Mesenchymal stem cell (in vitro differentiated cells and primary cell): ENCODE results near the gene BMERB1.

ENCODE experiments used
- DNase-seq: peaks from one replicate; pipeline ENCODE4 v3.0.0-alpha.2; 2013
- H2AFZ ChIP-seq: one replicate; pipeline ENCODE4 v1.6.1; 2013; ENCODE audit warnings: low read depth, mild to moderate bottlenecking, control low read depth, inconsistent platforms, low read length, moderate library complexity
- H2AK5ac ChIP-seq: 2 replicates; pipeline ENCODE4 v1.6.1; 2013; ENCODE audit warnings: low read length, moderate library complexity, mild to moderate bottlenecking, inconsistent platforms; ENCODE audit not compliant: severe bottlenecking
- H2BK120ac ChIP-seq: one replicate; pipeline ENCODE4 v1.6.1; 2013; ENCODE audit warnings: low read depth, mild to moderate bottlenecking, inconsistent platforms, low read length, moderate library complexity
- H2BK12ac ChIP-seq, 2 experiments: one replicate each; pipeline ENCODE4 v1.6.1; 2013; ENCODE audit warnings: inconsistent platforms in 2 of 2, low read length in 2 of 2, mild to moderate bottlenecking in 2 of 2, moderate library complexity in 2 of 2, control low read depth in 1 of 2
- H2BK15ac ChIP-seq: one replicate; pipeline ENCODE4 v1.6.1; 2013; ENCODE audit warnings: mild to moderate bottlenecking, low read depth, inconsistent platforms; ENCODE audit not compliant: poor library complexity, severe bottlenecking
- H2BK5ac ChIP-seq: 2 replicates; pipeline ENCODE4 v1.6.1; 2013; ENCODE audit warnings: low read depth, mild to moderate bottlenecking, low read length, control low read depth, inconsistent platforms; ENCODE audit not compliant: poor library complexity, severe bottlenecking
- H3K14ac ChIP-seq, 2 experiments: one replicate each; pipeline ENCODE4 v1.6.1; 2013; ENCODE audit warnings: inconsistent platforms in 2 of 2, low read length in 2 of 2, control low read depth in 1 of 2, mild to moderate bottlenecking in 1 of 2, moderate library complexity in 1 of 2
- H3K18ac ChIP-seq, 2 experiments: one replicate each; pipeline ENCODE4 v1.6.1; 2013; ENCODE audit warnings: inconsistent platforms in 2 of 2, low read length in 2 of 2, control low read depth in 1 of 2, low read depth in 1 of 2, mild to moderate bottlenecking in 1 of 2
- H3K23ac ChIP-seq, 2 experiments: one replicate each; pipeline ENCODE4 v1.6.1; 2013; ENCODE audit warnings: inconsistent platforms in 2 of 2, low read length in 2 of 2, mild to moderate bottlenecking in 2 of 2, moderate library complexity in 2 of 2, control low read depth in 1 of 2
- H3K27ac ChIP-seq: 2 replicates; pipeline ENCODE4 v1.5.1; 2013; ENCODE audit warnings: mild to moderate bottlenecking, moderate library complexity, low read length, control low read depth, inconsistent platforms; ENCODE audit not compliant: poor library complexity, severe bottlenecking
- H3K27me3 ChIP-seq, 2 experiments: 2 replicates each; pipeline versions ENCODE4 v1.6.1 to v1.7.0; 2013; ENCODE audit warnings: low read length in 2 of 2, mild to moderate bottlenecking in 2 of 2, moderate library complexity in 2 of 2, control low read depth in 1 of 2, inconsistent platforms in 1 of 2; ENCODE audit not compliant: control insufficient read depth in 1 of 2, insufficient read depth in 1 of 2
- H3K36me3 ChIP-seq, 2 experiments: 2 replicates each; pipeline versions ENCODE4 v1.6.1 to v1.7.0; 2013; ENCODE audit warnings: low read length in 2 of 2, control low read depth in 1 of 2, inconsistent platforms in 1 of 2, low read depth in 1 of 2, mild to moderate bottlenecking in 1 of 2; ENCODE audit not compliant: insufficient read depth in 2 of 2, control insufficient read depth in 1 of 2
- H3K4ac ChIP-seq, 2 experiments: one replicate each; pipeline ENCODE4 v1.6.1; 2013; ENCODE audit warnings: inconsistent platforms in 2 of 2, low read length in 2 of 2, mild to moderate bottlenecking in 2 of 2, moderate library complexity in 2 of 2, control low read depth in 1 of 2, low read depth in 1 of 2
- H3K4me1 ChIP-seq: 2 replicates; pipeline ENCODE4 v1.6.1; 2013; ENCODE audit warnings: low read depth, low read length, control low read depth; ENCODE audit not compliant: control insufficient read depth, insufficient read depth
- H3K4me2 ChIP-seq: 2 replicates; pipeline ENCODE4 v1.6.1; 2013; ENCODE audit warnings: low read length, mild to moderate bottlenecking, inconsistent platforms; ENCODE audit not compliant: poor library complexity, severe bottlenecking
- H3K4me3 ChIP-seq, 2 experiments: 2 replicates each; pipeline versions ENCODE4 v1.5.1 to v1.7.0; 2013; ENCODE audit warnings: low read length in 2 of 2, mild to moderate bottlenecking in 2 of 2, control low read depth in 1 of 2, low read depth in 1 of 2; ENCODE audit not compliant: insufficient read depth in 1 of 2
- H3K79me1 ChIP-seq: replicated peaks from 2 replicates; pipeline ENCODE4 v1.6.1; 2013; ENCODE audit warnings: mild to moderate bottlenecking, control low read depth, low read length, inconsistent platforms; ENCODE audit not compliant: poor library complexity, severe bottlenecking
- H3K9ac ChIP-seq: 2 replicates; pipeline ENCODE4 v1.7.0; 2013; ENCODE audit warnings: mild to moderate bottlenecking, low read length, moderate library complexity
- H3K9me3 ChIP-seq: 2 replicates; pipeline ENCODE4 v1.7.0; 2013; ENCODE audit warnings: mild to moderate bottlenecking, low read length; ENCODE audit not compliant: control insufficient read depth
- H4K8ac ChIP-seq: one replicate; pipeline ENCODE4 v1.6.1; 2013; ENCODE audit warnings: inconsistent platforms, mild to moderate bottlenecking, low read length, moderate library complexity
- H4K91ac ChIP-seq: one replicate; pipeline ENCODE4 v1.6.1; 2013; ENCODE audit warnings: mild to moderate bottlenecking, low read length, inconsistent platforms
- WGBS: methylation state at CpG from one replicate; pipeline ENCODE4 v1.1.7; 2013; ENCODE audit warnings: mixed read lengths; 5-methylcytosine and 5-hydroxymethylcytosine counted together

BMERB1 gene

DNA sequence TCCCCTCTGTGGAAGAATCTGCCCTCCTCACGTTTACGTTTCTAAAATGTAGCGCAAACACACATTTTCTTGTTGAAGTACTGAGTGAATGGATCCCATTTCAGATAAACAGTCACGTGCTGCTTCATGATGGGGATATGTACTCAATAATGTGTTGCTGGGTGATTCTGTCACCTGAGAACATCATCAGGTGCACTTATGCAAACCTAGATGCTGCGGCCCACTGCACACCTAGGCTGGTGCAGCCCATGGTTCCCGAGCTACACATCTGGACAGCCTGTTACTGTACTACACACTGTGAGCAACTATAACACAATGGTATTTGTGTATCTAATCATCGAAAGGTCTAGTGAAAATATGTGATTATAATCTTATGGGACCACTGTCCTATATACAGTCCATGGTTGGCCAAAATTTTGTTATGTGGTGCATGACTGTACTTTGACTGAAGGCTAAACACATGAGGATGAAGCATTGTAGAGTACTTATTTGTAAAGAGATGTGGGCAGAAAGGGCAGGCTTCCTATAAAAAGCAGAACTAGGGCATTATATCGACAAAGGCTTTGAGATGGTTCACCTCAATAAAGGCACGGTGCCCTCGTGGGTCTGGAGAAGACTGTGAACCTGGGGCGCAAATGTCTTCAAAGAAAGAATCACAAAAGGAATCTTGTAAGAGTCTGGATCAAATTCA is 182.2 kb downstream of the BMERB1 start:
- Histone ChIP-seq H3K4me2 (no peak overlapping the region), H3K4me3 (no peak overlapping the region), H3K27ac (no peak overlapping the region), H3K79me1 (peaks cover 1% of the 10 kb centered on the region), H4K91ac (no peak overlapping the region), H2BK12ac (no peak overlapping the region), H2BK120ac (no peak overlapping the region), H4K8ac (no peak overlapping the region), H3K4me1 (peaks cover 7% of the 10 kb centered on the region), H2BK5ac (no peak overlapping the region), H3K18ac (no peak overlapping the region), H3K23ac (no peak overlapping the region), H3K9ac (no peak overlapping the region), H3K27me3 (no peaks in the 10 kb centered on the region), H3K36me3 (peaks cover 46 to 92% of the 10 kb centered on the region in 2 experiments), H2AK5ac (no peak overlapping the region), H2BK15ac (no peak overlapping the region), H3K9me3 (no peaks in the 10 kb centered on the region), H3K4ac (no peak overlapping the region), H2AFZ (no peak overlapping the region), H3K14ac (no peak overlapping the region)
- WGBS, result 98% methylated on average over 11 of the region's 11 CpGs
- DNase-seq, result no peak

DNA sequence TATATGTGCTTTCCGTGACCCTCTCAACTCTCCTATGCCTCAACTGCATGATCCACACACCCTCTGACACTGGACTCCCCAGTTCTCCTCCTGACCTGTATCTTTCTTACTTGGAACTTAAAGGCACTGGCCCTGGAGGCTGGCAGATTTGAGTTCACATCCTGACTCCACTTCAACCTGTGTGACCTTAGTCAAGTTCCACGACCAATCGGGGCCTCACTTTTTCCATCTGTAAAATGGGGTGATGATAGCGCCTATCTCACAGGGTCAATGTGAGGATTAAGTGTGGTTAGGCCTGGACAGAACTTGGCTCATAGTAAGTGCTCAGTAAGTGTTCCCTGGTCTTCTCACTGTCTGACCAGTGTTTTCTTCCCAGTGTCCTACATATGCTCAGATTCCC is 183.5 kb downstream of the BMERB1 start:
- H2BK15ac ChIP-seq, result no peak overlapping the region
- DNase-seq, result no peak
- no peak overlapping the region for H2AFZ ChIP-seq
- H3K4ac ChIP-seq, result no peak overlapping the region
- 100% methylated on average over 4 of the region's 4 CpGs for WGBS
- H3K23ac ChIP-seq, result no peak overlapping the region
- H3K9ac ChIP-seq, result no peak overlapping the region
- H2BK12ac ChIP-seq, result no peak overlapping the region
- H3K14ac ChIP-seq, result no peak overlapping the region
- peaks cover 4% of the 10 kb centered on the region for H3K79me1 ChIP-seq
- no peak overlapping the region for H3K4me2 ChIP-seq
- peaks cover 8% of the 10 kb centered on the region for H3K4me1 ChIP-seq
- no peak overlapping the region for H4K91ac ChIP-seq
- H3K9me3 ChIP-seq, result no peaks in the 10 kb centered on the region
- no peak overlapping the region for H3K27ac ChIP-seq
- H2BK5ac ChIP-seq, result no peak overlapping the region
- no peak overlapping the region for H4K8ac ChIP-seq
- H2BK120ac ChIP-seq, result no peak overlapping the region
- peaks cover 51 to 92% of the 10 kb centered on the region in 2 experiments for H3K36me3 ChIP-seq
- H3K4me3 ChIP-seq, result no peak overlapping the region
- H2AK5ac ChIP-seq, result no peak overlapping the region
- no peak overlapping the region for H3K18ac ChIP-seq
- H3K27me3 ChIP-seq, result no peaks in the 10 kb centered on the region

DNA sequence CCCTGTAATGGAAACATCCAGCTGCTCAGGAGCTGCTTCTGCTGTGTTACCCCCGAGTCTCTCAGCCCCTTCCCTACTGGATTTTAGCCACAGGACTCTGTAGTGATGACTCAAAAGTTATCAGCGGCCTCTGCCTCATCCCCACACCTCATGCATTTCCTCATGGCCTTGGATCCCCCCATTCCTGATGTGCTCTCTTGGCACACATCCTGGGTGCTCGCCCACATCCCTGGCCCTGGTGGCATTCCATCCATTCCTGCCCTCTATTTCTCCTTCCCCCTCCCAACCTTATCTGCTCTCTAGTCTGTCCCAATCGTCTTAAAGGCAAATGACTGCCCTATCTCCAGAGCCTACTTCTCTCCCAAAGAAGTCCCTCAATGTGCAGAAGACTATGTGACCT is 184.0 kb downstream of the BMERB1 start:
- peaks cover 52 to 90% of the 10 kb centered on the region in 2 experiments for H3K36me3 ChIP-seq
- no peak overlapping the region for H3K27ac ChIP-seq
- H3K4me3 ChIP-seq, result no peak overlapping the region
- no peak overlapping the region for H2BK15ac ChIP-seq
- H3K27me3 ChIP-seq, result no peaks in the 10 kb centered on the region
- no peak overlapping the region for H3K18ac ChIP-seq
- H2AK5ac ChIP-seq, result no peak overlapping the region
- peaks cover 8% of the 10 kb centered on the region for H3K4me1 ChIP-seq
- H2BK5ac ChIP-seq, result no peak overlapping the region
- H2BK12ac ChIP-seq, result no peak overlapping the region
- H3K4me2 ChIP-seq, result peak overlapping the region; percentile 10
- H3K79me1 ChIP-seq, result peaks cover 4% of the 10 kb centered on the region
- no peak for DNase-seq
- H3K9ac ChIP-seq, result no peak overlapping the region
- no peak overlapping the region for H3K23ac ChIP-seq
- no peak overlapping the region for H3K14ac ChIP-seq
- no peak overlapping the region for H4K91ac ChIP-seq
- no peak overlapping the region for H2AFZ ChIP-seq
- no peak overlapping the region for H4K8ac ChIP-seq
- H3K4ac ChIP-seq, result no peak overlapping the region
- 96% methylated on average over 4 of the region's 4 CpGs for WGBS
- no peak overlapping the region for H2BK120ac ChIP-seq
- H3K9me3 ChIP-seq, result no peaks in the 10 kb centered on the region

DNA sequence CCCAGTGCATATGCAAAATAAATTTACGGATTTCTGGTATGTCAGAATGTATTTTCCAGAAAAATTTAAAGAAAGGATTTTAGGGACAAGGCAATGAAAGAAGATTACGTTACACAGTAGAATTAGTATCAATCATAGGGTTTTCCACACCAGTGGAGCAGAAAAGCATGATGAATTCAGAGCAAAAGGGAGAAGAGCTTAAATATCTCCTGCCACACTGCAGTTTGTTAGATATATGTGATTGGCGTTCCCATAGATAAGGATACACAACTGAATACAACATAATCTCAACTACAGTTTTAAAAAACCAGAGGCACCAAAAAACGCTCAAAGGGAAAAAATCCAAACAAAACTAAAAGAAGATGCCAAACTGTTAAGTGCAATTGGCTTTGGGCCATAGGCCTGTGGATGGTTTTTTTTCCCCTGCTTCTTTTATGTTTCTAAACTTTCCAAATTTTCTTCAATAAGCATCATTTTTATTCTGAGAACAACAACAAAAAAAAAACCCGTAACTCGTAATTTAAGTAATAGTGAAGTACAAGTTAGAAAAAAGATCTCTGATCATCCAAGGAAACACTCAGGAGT is 186.3 kb downstream of the BMERB1 start:
- DNase-seq, result no peak
- Histone ChIP-seq H3K23ac (no peak overlapping the region), H3K4me1 (peaks cover 6% of the 10 kb centered on the region), H2AK5ac (no peak overlapping the region), H2BK5ac (no peak overlapping the region), H3K27ac (no peak overlapping the region), H2BK15ac (no peak overlapping the region), H4K91ac (no peak overlapping the region), H3K9ac (no peak overlapping the region), H3K14ac (no peak overlapping the region), H3K36me3 (peaks cover 59 to 97% of the 10 kb centered on the region in 2 experiments), H3K9me3 (no peaks in the 10 kb centered on the region), H3K4ac (no peak overlapping the region), H4K8ac (no peak overlapping the region), H2BK120ac (no peak overlapping the region), H3K4me2 (no peak overlapping the region), H3K27me3 (no peaks in the 10 kb centered on the region), H3K79me1 (peaks cover 7% of the 10 kb centered on the region), H2AFZ (no peak overlapping the region), H3K4me3 (no peak overlapping the region), H3K18ac (no peak overlapping the region), H2BK12ac (no peak overlapping the region)
- WGBS, result 85% methylated on average over 3 of the region's 6 CpGs
